ENCODE data around the gene CDC23. TPM values are rescaled to one million over a fixed set of nuclear protein-coding genes. Genes with fewer than 3 reads are reported as not detected.

Gene CDC23
- total RNA-seq, 1 experiment from 2014 or later = 41.3 TPM

DNA sequence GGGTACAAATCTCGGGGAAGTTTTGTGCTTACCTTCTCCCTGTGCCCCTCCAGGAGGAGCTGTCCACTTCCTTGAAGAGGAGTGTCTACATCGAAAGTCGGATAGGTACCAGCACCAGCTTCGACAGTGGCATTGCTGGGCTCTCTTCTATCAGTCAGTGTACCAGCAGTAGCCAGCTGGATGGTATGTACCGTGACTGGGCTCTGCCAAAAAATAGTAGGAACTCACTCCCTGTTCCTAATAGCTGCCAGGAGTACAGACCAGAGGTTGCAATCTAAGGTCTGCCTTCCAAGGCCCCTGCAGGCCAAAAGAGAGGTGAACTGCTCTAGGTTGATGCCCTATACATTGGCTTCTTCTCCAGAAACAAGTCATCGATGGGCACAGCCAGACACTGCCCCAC is 30.3 kb downstream of the CDC23 start:
- H4K20me1 ChIP-seq (ENCODE audit: control insufficient read depth, insufficient read depth, insufficient read length) = no peaks in the 10 kb centered on the region
- no peak overlapping the region for H4K5ac ChIP-seq (ENCODE audit: insufficient read length, low read depth, low read length)
- Mint-ChIP-seq H3K9me3 (no peaks in the 10 kb centered on the region), H3K27ac (no peak overlapping the region), H3K36me3 (ENCODE audit: insufficient read depth in 1 of 3, low read depth in 3 of 3) (peaks cover 48 to 70% (median 70%) of the 10 kb centered on the region in 3 experiments; a peak in 6 of 7 replicates), H3K4me3 (no peak overlapping the region), H3K4me1 (peaks cover 7 to 11% of the 10 kb centered on the region in 2 experiments), H3K27me3 (ENCODE audit: low read depth) (no peaks in the 10 kb centered on the region)
- H2BK12ac ChIP-seq (ENCODE audit: insufficient read length, low read depth, low read length) = no peak overlapping the region
- no peak overlapping the region for H3K9ac ChIP-seq (ENCODE audit: extremely low read depth, insufficient read length, low read length)
- TF ChIP-seq CTCF (conservative IDR thresholded peaks at IDR 0.05) = no peak
- DNase-seq = no peak
- no peak overlapping the region for H2AK5ac ChIP-seq (ENCODE audit: insufficient read length, low read length)
- H4K91ac ChIP-seq (ENCODE audit: insufficient read length, low read depth, low read length) = no peak overlapping the region
- no peak overlapping the region for H2BK15ac ChIP-seq (ENCODE audit: low read depth, low read length)
- no peak overlapping the region for H3K23ac ChIP-seq (ENCODE audit: insufficient read length, low read depth, low read length)
- no peak overlapping the region for H3T11ph ChIP-seq (ENCODE audit: low read length)
- no peak overlapping the region for H3K18ac ChIP-seq (ENCODE audit: insufficient read length, low read depth, low read length)
- H3K27ac ChIP-seq (ENCODE audit: insufficient read length, low read depth, low read length) = no peak overlapping the region
- no peak overlapping the region for H2BK20ac ChIP-seq (ENCODE audit: low read depth, low read length, poor library complexity, severe bottlenecking)
- H3K9me3 ChIP-seq (ENCODE audit: control insufficient read depth, low read depth, low read length) = no peaks in the 10 kb centered on the region
- H3K14ac ChIP-seq (ENCODE audit: insufficient read depth, low read length) = no peak overlapping the region
- no peak overlapping the region for H3K56ac ChIP-seq (ENCODE audit: insufficient read length, low read depth, low read length)
- peaks cover 8% of the 10 kb centered on the region for H3K23me2 ChIP-seq (ENCODE audit: insufficient read length, low read depth, low read length, poor library complexity, severe bottlenecking)
- H4K8ac ChIP-seq (replicated peaks; ENCODE audit: insufficient read length, low read depth, low read length) = no peak overlapping the region
- H3K4me2 ChIP-seq (ENCODE audit: insufficient read depth, insufficient read length, low read length) = no peak overlapping the region
- no peaks in the 10 kb centered on the region for H3K79me2 ChIP-seq (ENCODE audit: insufficient read depth, low read length)
- no peaks in the 10 kb centered on the region for H3K4me1 ChIP-seq (ENCODE audit: insufficient read depth, low read length)
- H2BK5ac ChIP-seq (ENCODE audit: insufficient read length, low read length) = no peak overlapping the region
- no peak overlapping the region for H2AFZ ChIP-seq (ENCODE audit: low read length)
- H3K79me1 ChIP-seq (ENCODE audit: insufficient read depth, low read depth, low read length, poor library complexity, severe bottlenecking) = no peaks in the 10 kb centered on the region
- no peaks in the 10 kb centered on the region for H3K27me3 ChIP-seq (ENCODE audit: insufficient read depth, low read length)
- H3K4ac ChIP-seq (ENCODE audit: low read depth, low read length) = no peak overlapping the region
- H2BK120ac ChIP-seq (ENCODE audit: low read depth, low read length, poor library complexity, severe bottlenecking) = no peak overlapping the region
- no CpG with 5 or more reads among the region's 6 CpGs for WGBS (ENCODE audit: extremely low coverage, insufficient read length, low lambda C conversion rate)

Measured in H9 (cell line).